K562 (cell line): ENCODE data around the gene TMEM176B.

Experiments used
- HDAC1 ChIP-seq, 2 experiments: fragments of 450-650 bp; IDR thresholded peaks; 2 replicates each; pipeline ENCODE4 v1.6.1; 2016 to 2017; ENCODE audit warnings: inconsistent platforms in 1 of 2, mild to moderate bottlenecking in 1 of 2, moderate library complexity in 1 of 2
- HNRNPL ChIP-seq: fragments of 200-400 bp; formaldehyde crosslinking; IDR thresholded peaks from 2 replicates; pipeline ENCODE4 v1.6.1; 2017; ENCODE audit warnings: low read depth, mild to moderate bottlenecking, low read length
- MEF2D ChIP-seq: conservative IDR thresholded peaks from 2 replicates; pipeline ENCODE4 v1.6.1; 2016; ENCODE audit warnings: low read depth, missing genetic modification characterization, missing compliant biosample characterization
- POLR2A ChIP-seq: fragments of 450-650 bp; conservative IDR thresholded peaks from 2 replicates; pipeline ENCODE4 v1.6.1; 2016
- SREBF1 ChIP-seq: fragments of 150-350 bp; IDR thresholded peaks from 2 replicates; pipeline ENCODE4 v1.6.1; 2014; ENCODE audit warnings: antibody characterized with exemption, low read depth, low read length, borderline replicate concordance
- SREBF2 ChIP-seq: sonication (generic); formaldehyde crosslinking; IDR thresholded peaks from 2 replicates; pipeline ENCODE4 v1.4.0; 2020; ENCODE audit warnings: mild to moderate bottlenecking, missing genetic modification reagents
- TSHZ1 ChIP-seq: fragments of 250-450 bp; sonication (Bioruptor Pico); IDR thresholded peaks from 2 replicates; pipeline ENCODE4 v1.4.0; 2020; ENCODE audit warnings: mild to moderate bottlenecking, moderate library complexity
- ZNF274 ChIP-seq: IDR thresholded peaks from 2 replicates; pipeline ENCODE4 v1.6.1; 2011; ENCODE audit warnings: low read depth, mild to moderate bottlenecking, low read length, moderate library complexity, borderline replicate concordance
- ZSCAN29 ChIP-seq: fragments of 450-650 bp; IDR thresholded peaks from 2 replicates; pipeline ENCODE4 v1.6.1; 2017
- ZZZ3 ChIP-seq: fragments of 450-650 bp; IDR thresholded peaks from 2 replicates; pipeline ENCODE4 v1.6.1; 2016; ENCODE audit warnings: antibody characterized with exemption, mild to moderate bottlenecking, moderate library complexity

DNA sequence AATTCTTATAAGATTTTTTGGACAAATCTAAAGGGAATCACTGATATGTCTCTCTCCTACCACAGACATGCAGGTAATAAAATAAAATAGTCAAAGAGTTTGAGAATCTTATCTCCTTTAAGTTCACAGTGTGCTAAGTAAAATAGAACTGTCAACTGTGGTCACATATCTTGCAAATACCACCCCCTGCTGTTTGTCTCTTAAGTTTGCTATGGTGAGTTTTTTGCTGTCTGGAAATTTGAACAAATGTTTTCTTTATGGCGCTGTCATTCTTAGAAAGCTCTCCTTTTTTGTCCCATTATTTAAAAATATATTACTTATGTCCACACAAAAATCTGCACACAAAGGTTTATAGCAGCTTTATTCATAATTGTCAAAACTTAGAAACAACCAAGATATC lies 43.3 kb downstream of the TMEM176B start:
- TF ChIP-seq ZSCAN29, result no peak
- TF ChIP-seq POLR2A, result no peak
- TF ChIP-seq HDAC1 (IDR thresholded peaks at IDR 0.05), result no peak
- no peak for TF ChIP-seq MEF2D (tag)
- no peak for TF ChIP-seq SREBF1
- TF ChIP-seq ZZZ3, result no peak
- TF ChIP-seq TSHZ1 (CRISPR knock-in tag), result no peak
- no peak for TF ChIP-seq SREBF2 (CRISPR knock-in tag)
- TF ChIP-seq HNRNPL, result no peak
- TF ChIP-seq ZNF274, result no peak
